Medulla oblongata (tissue), 1 donor: ENCODE measurements around the gene PRRT1.
"Not testable (repeated sequence)": the region's sequence is repeated elsewhere in the genome, so short reads cannot be mapped to it uniquely, and the experiment has no call there.

Source experiments
- DNase-seq: peaks from one replicate; pipeline ENCODE4 v3.0.0-alpha.2; 2015; ENCODE audit errors: extremely low spot score

The PRRT1 gene

DNA sequence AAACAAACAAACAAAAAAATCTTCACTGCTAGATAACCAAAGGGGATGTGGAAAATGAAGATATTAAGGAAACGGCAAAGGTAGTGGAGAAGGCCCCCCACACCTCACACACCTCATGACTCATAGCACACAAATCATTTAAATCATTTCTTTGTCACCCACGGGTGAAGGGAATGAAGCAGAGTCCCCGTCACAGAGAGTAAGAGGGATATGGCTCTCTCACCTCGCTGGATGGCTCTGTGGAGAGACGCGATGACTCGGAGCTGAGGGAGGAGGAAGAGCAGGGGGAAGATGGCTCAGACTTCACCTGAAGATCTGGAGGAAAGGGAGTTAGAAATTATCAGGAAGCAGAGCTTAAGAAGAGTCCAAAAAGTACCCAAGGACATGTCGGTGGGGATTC is 24.9 kb downstream of the PRRT1 start:
- DNase-seq: no peak

DNA sequence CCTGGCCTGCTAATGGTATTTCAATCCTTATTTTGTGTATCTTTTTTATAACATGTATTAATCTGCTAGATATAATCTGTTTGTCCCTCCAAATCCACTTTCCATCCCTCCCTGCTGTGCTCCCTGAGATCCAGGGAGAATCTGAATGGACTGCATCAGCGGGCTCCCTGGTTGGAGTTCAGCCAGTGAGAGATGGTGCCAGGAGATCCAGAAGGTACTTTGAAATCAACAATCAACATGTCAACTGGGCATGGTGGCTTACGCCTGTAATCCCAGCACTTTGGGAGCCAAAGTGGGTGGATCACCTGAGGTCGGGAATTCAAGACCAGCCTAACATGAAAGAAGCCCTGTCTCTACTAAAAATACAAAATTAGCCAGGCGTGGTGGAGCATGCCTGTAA is 28.1 kb downstream of the PRRT1 start:
- DNase-seq: no peak

DNA sequence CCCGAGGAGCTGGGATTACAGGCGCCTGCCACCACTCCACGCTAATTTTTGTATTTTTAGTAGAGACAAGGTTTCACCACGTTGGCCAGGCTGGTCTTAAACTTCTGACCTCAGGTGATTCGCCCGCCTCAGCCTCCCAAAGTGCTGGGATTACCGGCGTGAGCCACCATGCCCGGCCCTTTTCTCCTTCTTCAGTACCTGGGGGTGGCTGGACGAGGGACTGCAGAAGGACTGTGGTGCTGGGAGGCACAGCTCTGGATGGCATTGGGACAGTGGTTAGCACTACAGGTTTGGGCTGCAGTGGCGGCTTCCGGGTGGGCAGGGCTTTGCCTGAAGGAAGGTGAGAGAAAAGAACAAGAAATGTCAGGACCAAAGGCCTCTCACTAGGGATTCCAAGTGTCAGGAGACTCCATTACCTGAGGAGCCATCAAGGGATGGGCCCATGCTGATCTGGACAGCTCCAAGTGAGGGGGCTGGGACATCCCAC is 31.1 kb downstream of the PRRT1 start:
- DNase-seq: no peak

DNA sequence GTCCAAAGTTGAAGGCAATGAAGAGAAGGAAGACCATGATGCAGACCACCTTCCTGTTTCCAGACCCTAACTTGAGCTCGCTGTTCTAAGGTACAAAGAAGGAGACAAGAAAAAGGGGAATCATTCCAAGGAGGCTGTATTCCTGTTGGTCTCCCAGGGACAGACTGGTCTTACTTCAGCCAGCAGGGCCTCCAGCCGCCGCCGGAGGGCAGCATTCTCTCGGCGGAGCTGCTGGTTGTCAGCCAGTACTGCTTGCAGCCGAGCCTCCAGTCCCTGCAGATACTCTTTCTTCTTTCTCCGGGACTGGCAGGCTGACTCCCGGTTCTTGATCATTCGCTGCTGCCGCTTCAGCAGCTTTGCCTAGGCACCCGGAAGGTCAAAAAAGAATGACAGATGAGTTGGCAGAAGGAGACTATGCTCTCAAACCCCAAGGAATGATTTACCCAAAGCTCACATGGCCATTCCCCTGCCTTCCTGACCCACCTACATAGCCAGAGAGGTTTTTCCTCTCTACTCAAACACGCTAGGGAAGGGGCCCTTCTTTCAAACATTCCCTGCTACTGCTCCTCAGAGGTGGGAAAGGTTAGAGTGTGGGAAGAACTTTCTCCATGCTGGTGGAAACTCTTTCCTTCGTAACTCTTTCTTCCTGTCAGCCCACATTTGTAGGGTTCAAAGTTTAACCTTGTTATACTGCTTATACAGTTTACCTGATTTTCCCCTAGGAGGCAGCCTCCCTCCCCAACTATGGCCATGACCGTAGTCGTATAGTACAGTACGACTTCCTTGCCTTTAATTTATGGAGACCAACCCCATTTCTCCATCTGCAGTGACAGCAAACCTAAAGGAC is 32.7 kb downstream of the PRRT1 start:
- DNase-seq: peak; percentile 93

DNA sequence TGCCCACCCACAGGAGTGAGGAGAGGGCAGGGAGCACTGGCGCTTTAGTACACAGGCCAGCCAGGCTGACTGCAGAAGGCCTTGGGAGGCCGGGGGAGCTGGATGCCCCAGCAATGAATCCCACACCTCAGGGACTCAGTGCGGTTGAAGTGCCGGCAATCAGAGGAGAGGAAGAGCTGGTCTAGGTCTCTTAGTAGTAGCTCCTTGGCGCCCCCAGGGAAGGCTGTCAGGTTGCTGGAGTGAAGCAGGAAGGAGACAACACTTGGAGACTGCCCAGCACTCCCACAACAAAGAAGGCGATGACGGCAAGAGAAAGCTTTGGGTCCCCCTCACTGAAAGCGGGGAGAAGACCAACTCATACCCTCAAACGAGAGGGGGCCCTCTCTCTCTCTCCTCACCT is 34.3 kb downstream of the PRRT1 start:
- DNase-seq: no peak

DNA sequence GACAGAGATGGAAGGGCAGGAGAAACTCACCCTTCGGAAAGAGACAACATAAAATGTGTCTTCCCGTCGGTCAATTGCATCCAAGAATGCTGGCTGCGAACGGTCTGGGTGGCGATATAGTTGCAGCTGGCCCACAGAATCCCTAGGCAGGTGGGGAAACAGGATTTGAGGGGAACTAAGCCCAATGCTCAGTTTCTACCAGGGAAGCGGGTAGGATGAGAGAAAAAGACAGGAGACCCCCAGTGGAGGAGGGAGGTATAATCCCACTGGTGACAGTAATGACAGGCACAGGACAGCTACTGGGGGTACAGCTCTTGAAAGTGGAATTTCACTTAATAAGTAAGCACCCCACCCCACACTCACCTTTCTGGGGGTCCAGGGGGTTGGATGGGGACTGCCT is 35.1 kb downstream of the PRRT1 start:
- no peak for DNase-seq

DNA sequence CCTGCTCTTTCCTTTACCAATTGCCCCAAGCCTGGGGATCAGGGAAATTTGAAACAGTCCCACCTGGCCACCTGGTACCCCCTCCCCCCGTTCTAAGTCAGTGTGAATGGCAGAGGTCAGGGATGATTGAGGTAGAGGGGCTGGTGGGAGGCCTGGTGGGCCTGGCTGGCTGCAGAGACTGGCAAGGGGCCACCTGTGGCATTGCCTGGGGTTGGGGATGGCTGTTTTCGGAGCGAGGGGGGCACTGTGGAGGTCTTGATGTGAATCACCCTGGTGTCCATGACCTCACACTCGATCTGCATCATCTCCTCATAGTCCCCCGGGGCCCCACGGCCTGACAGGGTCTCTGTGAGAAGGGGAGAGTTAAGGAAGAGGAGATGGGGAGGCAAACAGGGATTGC is 36.1 kb downstream of the PRRT1 start:
- no peak for DNase-seq

DNA sequence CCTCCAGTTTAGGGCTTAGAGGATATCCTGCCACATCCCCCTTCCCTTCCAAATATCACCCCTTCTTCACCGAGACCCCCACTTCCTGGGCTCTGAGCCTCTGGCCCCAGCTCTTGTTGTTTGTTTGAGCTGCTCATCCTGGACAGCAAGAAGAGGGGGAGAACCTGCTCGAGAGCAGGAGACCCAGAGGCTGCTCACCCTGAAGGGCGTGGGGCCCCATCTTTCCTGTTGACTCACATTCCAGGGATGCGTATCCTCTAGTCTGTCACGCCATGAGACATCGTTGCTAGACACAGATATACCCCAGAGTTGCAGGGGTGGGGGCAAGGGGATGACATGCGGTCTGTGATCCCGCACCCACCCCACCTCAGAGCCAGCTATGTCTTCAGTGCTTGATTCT is 36.9 kb downstream of the PRRT1 start:
- no peak for DNase-seq

DNA sequence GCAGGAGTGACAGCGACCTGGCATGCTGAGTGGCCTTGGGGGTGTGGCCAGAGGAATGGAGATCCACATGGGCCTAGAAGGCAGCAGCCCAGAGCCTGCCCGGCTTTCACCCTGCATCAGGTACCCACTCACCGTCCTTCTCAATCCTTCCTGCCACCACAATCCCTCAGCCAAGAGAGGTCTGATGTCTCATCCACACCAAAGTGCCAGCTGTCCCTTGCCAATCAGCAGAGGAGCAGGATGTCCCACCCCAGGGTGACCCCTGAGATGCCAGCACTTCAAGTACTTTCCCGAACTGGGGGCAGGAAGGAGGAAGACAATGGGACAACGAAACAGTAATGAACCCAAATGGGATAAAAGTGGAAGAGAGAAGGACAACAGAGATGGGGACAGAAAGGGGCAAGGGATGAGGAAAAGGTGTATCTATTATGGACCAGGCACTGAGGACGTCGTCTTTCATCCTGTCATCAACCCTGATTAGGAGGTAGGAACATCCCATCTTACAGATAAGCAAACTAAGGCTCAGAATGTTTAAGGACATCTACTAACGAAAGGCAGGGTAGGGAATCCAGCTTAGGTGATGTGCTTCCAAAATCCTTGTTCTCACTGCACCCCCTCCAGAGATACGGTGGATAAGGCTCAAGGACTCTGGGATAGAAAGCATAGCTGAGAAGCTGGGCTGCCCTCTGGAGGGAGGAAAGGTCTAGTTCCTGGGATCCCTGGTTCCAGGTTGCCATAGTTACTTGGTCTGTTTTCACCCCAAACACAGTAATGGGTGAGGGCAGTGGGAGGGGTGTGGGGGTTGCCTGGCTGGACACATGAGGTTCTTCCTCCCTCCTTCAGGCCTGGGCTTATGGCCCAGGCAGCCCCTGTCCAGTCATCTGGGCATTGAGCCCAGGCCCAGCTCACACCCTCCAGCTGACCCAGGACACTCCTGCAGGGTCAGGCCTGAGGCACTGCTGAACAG is 38.1 kb downstream of the PRRT1 start:
- peak; percentile 88 for DNase-seq

DNA sequence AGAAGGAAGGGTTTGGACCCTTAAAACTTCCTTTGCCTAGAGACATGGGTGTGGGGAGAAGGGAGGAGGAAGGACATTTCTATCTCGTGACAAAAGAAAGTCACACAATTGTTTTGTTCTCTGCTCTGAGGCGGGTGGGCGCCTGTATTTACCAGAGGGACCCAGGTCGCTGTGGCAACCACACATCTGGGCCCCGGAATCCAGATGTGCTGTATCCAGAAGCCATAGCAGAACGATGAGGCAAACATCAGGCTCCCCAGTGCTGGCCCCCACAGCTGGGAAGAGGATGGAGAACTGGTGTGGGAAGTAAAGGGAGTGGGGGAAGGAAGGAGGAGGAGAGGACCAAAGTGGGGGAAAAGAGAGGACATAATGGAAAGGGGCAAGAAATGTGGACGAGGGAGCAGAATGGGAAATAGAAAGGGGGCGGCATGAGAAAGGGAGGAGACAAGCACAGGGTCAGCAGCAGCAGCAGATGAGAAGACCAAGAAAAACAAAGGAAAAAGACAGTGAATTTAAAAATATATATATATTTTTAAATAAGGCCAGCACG is 39.2 kb downstream of the PRRT1 start:
- no peak for DNase-seq

DNA sequence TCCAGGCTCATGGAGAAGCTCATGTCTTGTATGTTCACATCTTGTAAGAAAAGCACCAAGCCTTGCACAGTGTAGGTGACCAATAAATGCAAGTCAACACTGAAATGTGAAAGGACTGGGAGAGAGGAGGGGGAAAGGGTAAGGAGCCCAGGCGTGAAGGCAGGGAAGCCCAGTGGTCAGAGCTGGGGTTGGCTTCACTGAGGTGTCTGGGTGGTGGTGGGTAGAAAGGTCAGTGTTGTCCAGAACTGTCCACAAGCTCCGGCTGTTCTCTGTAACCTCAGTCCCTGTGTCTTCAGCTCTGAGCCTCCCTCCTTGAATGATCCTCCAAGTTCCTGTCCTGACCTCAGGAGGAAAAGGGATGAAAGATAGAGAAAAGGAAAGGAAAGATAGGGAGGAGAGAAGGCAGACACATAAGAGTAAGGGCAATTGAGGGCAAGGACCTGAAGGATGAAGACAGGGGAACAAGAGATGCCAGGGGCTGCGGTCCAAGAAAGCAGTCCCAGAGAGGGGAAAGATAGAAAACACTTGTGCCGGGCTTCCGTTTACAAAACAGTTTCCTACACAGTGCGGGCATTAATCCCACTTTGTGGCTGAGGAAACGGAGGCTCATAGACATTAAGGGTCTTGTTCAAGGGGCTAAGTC is 40.2 kb downstream of the PRRT1 start:
- DNase-seq: no peak

DNA sequence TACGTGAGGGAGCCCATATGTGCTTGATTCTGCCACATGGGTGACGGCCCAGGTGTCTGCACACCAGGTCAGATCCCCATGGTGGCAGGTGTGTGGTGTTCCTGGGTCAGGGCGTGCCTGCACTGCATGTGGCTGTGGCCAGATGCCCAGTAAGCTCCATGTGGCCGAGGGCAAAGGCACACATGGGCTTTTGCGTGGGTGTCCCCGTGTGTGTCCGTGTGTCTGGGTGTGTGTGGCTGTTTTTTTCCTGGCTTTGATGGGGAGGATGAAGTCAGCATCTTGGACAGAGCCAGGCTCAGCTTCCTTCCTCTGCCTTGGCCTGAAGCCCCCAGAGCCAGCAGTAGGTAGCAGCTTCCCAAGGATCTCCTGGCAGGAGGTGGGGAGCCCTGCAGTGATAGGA is 41.1 kb downstream of the PRRT1 start:
- no peak for DNase-seq

DNA sequence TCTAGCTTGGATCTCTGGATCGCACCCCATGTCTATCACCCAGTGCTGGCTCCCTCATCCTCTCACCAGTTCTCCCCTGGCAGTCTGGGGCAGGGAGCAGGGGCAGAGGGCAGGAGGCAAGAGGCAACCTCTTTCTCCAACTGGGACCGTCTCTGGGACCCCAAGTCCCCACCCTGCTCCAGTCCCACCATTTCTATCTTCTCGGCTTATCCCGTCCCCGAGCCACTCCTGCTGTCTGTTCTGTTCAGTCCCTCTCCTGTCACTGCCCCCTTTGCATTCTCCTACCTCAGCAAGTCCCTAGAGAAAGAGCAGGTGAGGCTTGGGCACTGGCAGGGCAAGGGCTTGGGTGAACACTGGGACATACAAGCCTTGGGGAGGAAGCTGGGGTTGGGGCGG is 42.0 kb downstream of the PRRT1 start:
- no peak for DNase-seq

DNA sequence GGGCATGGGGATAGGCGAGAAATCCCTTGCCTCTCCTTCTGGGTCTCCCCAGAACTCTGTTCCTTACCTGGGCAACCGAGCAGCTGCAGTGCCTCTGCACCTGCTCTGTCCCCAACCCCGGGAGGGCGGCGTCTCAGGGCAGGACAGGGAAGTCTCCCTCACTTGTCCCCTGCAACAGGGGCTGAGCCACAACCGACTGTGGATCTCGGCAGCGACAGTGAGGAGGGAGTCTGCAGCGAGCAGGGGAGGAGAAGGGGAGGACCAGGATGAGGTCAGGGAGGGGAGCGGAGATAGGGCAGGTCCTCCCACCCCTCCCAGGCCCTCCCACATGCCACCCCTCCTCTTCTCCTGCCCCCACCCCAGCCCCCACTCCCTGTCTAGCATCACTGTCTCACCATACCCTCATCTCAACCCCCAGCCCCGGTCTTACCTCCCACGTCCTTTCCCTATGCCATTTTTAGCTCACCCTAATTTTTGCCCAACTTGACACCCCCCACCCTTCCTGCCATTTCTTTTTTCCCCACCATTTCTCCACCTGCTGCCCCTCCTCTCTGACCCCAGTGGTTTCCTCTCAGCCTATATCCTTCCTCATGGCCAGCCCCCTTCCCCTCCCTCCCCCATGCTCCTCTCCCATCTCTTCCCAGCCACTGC is 42.5 kb downstream of the PRRT1 start, which contains the start of gene TNXB:
Gene TNXB, minus strand, starts transcription at position 225 of the 651 bp plus-strand sequence. CDS start 11,140 bp downstream, outside the sequence.
- no peak for DNase-seq

DNA sequence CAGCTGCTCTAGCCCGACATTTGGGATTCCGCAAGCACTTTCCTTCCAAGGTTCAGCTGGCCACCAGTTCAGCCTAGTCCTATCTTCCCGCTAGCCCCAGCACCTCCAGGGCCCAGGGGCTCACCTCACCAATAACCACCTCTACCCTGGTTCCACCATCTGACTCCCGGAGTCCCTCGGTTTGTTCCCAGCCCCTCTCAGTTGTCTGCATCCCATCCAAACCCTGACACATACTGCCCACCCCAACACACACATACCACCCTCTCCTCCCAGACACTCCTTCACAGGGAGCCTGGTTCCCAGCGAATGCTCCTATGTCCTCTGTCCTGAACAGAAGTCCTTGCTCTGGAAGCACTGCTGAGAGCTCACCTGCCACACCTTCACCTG is 43.0 kb downstream of the PRRT1 start:
- DNase-seq: no peak

DNA sequence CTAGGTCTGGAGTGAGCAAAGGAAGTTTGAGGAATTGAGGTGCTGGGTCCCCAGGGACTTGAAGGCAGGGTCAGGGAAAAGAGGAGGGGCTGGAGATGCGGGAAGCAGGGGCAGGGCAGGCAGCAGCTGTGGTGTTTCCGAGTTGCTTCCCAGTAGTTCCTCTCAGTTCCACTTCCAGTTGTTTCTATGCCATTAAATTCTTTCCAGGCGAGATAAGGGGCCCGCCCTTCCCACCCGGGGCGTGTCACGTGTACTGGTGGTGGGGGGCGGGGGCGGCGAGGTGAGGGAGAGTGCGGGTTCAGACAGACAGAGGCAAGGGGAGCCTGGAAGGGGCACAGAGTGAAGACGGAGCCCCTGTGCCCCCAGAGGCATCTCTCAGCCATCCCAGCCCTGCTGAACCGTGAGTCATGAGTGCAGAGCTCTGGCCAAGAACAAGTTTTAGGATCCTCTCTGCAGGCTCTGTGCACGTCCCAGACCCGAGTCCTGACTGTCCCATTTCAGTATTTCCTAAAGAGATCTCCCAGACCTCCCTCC is 43.6 kb downstream of the PRRT1 start:
- DNase-seq: no peak

DNA sequence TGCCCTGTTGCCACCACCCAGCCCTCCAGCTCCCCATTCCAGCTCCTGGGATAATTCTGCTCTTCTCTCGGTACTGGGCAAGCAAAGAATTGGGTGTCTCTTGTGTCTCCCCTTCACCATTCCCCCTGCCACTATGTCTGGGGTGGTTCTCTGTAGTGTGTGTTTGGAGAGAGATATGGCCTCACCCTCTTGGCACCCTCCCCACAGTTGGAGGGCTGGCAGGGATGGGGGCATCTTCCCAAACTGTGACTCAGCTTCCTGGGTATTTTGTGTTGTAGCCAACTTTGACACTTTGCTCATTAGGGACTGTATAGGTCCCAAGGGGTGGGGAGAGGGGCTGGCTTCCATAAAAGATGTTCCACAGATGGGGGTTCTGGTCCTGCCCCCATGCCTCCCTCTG is 44.3 kb downstream of the PRRT1 start:
- DNase-seq: no peak

DNA sequence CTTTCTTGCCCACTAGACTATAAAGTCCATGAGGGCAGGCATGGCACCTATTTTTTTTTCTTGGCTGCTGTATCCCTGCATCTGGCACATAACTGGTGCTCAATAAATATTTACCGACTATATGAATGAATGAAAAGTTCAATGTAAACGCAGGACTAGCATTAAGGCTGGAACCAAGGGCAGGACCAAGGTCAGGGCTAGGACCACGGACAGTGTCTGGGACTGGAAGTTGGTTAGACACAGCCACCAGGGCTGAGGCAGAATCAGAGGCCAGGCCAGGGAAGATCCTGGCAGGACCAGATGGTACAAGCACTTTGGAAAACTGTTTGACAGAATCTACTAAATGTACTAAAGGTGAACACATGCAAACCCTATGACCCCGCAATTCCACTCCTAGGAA is 46.3 kb downstream of the PRRT1 start:
- no peak for DNase-seq

DNA sequence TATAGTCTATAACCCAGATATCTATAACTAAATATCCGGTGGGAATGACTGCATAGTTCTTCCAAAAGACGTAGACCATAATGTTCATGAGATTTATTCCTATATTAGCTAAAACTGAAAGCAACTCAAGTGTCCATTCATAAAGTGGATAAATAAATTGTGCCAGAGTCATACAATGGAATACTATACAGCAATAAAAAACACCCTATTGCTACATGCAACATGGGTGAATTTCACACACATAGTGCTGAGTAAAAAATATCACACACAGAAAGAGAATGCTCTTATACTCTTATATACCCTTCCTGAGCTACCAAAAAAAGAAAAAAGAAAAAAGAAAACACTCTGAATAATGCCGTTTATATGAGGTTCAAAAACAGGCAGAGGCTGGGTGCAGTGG is 49.5 kb downstream of the PRRT1 start:
- no peak for DNase-seq

DNA sequence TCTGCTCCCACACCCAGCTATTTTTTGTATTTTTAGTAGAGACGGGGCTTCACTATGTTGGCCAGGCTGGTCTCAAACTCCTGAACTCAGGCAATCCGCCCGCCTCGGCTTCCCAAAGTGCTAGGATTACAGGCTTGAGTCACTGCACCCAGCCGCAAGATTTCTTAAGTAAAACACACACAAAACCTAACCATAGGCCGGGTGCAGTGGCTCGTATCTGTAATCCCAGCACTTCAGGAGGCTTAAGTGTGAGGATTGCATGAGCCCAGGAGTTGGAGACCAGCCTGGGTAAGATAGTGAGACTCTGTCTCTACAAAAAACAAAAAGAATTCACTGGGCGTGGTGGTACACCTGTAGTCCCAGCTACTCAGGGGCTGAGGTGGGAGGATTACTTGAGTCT is 51.5 kb downstream of the PRRT1 start:
- not testable (repeated sequence) for DNase-seq
